ENCODE data around the gene WDFY4. TPM values are rescaled to one million over a fixed set of nuclear protein-coding genes. Genes with fewer than 3 reads are reported as not detected.

Gene WDFY4
- total and polyA plus RNA-seq, 2 donors (not counting 1 experiment from before 2014, with no cell fraction given) = 0.06 to 0.66 TPM

DNA sequence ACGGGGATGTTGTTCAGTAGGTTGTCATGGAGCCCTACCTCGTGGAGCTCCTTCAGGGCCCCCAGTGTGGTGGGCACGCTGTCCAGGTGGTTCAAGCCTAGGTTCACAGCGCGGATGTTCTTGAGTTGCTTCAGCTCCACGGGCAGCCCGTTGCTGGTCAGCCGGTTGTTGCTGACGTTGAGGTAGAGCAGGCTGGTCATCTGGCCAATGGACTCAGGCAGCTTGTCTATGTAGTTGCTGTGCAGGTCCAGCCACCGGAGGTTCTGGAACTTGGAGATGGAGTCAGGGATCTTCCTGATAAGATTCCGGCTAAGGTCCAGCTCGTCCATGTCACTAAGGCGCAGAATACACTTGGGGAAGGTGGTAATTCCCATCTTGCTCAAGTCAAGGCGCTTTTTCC, 229.0 kb downstream of the WDFY4 start:
- no peak for DNase-seq (ENCODE audit: low read depth in 2 of 2)
- no peak for TF ChIP-seq EZH2 (IDR thresholded peaks at IDR 0.05; ENCODE audit: low read length, missing control alignments)
- TF ChIP-seq, protein P1, sequence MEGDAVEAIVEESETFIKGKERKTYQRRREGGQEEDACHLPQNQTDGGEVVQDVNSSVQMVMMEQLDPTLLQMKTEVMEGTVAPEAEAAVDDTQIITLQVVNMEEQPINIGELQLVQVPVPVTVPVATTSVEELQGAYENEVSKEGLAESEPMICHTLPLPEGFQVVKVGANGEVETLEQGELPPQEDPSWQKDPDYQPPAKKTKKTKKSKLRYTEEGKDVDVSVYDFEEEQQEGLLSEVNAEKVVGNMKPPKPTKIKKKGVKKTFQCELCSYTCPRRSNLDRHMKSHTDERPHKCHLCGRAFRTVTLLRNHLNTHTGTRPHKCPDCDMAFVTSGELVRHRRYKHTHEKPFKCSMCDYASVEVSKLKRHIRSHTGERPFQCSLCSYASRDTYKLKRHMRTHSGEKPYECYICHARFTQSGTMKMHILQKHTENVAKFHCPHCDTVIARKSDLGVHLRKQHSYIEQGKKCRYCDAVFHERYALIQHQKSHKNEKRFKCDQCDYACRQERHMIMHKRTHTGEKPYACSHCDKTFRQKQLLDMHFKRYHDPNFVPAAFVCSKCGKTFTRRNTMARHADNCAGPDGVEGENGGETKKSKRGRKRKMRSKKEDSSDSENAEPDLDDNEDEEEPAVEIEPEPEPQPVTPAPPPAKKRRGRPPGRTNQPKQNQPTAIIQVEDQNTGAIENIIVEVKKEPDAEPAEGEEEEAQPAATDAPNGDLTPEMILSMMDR (conservative IDR thresholded peaks at IDR 0.05 in 1 of 2, IDR thresholded peaks at IDR 0.05 in 1 of 2; ENCODE audit: low read depth in 1 of 2, low read length in 2 of 2) = no peak

DNA sequence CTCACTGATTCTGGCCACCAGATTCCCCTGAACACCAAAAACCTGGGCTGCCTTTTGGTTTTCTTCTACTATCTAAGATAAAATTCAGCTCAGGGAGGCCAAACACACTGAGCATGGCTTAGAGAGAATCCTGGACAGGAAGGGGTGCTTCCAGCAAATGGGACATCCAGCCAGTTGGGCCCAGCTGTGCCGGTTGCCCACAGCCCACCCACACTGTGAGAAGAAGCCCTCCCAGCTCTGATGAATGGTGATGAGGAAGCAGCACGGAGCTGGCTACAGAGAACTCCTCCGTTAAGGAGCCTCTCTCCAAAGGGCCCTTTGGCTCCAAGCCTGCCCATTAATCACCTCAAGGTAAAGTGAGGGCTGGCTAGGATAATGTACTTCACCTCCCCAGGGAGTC, 239.1 kb downstream of the WDFY4 start:
- no peaks in the 10 kb centered on the region for H3K27me3 ChIP-seq (ENCODE audit: control insufficient read depth, insufficient read depth, low read length)
- H3K4me1 ChIP-seq (ENCODE audit: control insufficient read depth, extremely low read depth, insufficient read depth, low read length) = no peaks in the 10 kb centered on the region

More for the DNA sequence above, 229.0 kb downstream of the WDFY4 start:
- peaks cover 12% of the 10 kb centered on the region for H3K27me3 ChIP-seq (ENCODE audit: control insufficient read depth, insufficient read depth, low read length)
- H3K4me2 ChIP-seq (ENCODE audit: extremely low read depth, insufficient read depth, low read length) = no peak overlapping the region
- no peaks in the 10 kb centered on the region for H3K4me1 ChIP-seq (ENCODE audit: control insufficient read depth, extremely low read depth, insufficient read depth, low read length)
- H3K9ac ChIP-seq (ENCODE audit: insufficient read depth, low read length) = no peak overlapping the region
- no peaks in the 10 kb centered on the region for H3K36me3 ChIP-seq (ENCODE audit: control insufficient read depth, insufficient read depth, low read length)
- no peaks in the 10 kb centered on the region for H3K79me2 ChIP-seq (ENCODE audit: control insufficient read depth, insufficient read depth, low read length)
- no peak overlapping the region for H2AFZ ChIP-seq (ENCODE audit: low read length)
- no peak overlapping the region for H3K27ac ChIP-seq (ENCODE audit: insufficient read depth, low read length)
- H3K4me3 ChIP-seq (replicated peaks in 1 of 4; ENCODE audit: control extremely low read depth in 1 of 4, insufficient read depth in 1 of 4, low read depth in 3 of 4, low read length in 4 of 4) = no peak overlapping the region
- no peaks in the 10 kb centered on the region for H3K9me3 ChIP-seq (ENCODE audit: control insufficient read depth, insufficient read depth, low read depth, low read length)
- no peaks in the 10 kb centered on the region for H4K20me1 ChIP-seq (ENCODE audit: control insufficient read depth, extremely low read depth, insufficient read depth, low read length)

DNA sequence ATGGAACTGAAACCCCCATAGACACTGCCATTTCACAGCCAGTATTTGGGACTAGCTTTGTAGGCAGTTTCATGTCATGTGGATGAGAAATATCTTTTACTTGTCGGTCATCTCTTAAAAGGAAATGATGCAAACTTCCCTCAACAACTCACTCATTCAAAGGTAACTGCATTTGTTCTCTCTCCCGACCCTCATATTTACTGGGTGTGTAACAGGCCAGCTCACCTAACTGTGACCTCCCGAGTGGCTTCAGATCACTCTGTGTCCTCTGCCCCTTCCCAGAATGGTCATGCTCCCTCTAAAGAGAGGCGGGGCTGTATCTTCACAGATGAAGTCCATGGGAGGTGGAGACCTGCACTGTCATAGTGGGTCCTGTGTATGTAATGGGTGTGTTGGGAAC, 240.3 kb downstream of the WDFY4 start:
- Histone ChIP-seq H3K27ac (ENCODE audit: insufficient read depth, low read length) (no peak overlapping the region), H3K9ac (ENCODE audit: insufficient read depth, low read length) (no peak overlapping the region), H3K36me3 (ENCODE audit: control insufficient read depth, insufficient read depth, low read length) (no peaks in the 10 kb centered on the region), H3K79me2 (ENCODE audit: control insufficient read depth, insufficient read depth, low read length) (no peaks in the 10 kb centered on the region), H3K27me3 (ENCODE audit: control insufficient read depth, insufficient read depth, low read length) (no peaks in the 10 kb centered on the region), H2AFZ (ENCODE audit: low read length) (no peak overlapping the region), H3K4me2 (ENCODE audit: extremely low read depth, insufficient read depth, low read length) (no peak overlapping the region), H3K4me3 (replicated peaks in 1 of 4; ENCODE audit: control extremely low read depth in 1 of 4, insufficient read depth in 1 of 4, low read depth in 3 of 4, low read length in 4 of 4) (no peak overlapping the region), H3K9me3 (ENCODE audit: control insufficient read depth, insufficient read depth, low read depth, low read length) (no peaks in the 10 kb centered on the region), H3K4me1 (ENCODE audit: control insufficient read depth, extremely low read depth, insufficient read depth, low read length) (no peaks in the 10 kb centered on the region), H4K20me1 (ENCODE audit: control insufficient read depth, extremely low read depth, insufficient read depth, low read length) (peaks cover 1% of the 10 kb centered on the region)
- TF ChIP-seq EZH2 (IDR thresholded peaks at IDR 0.05; ENCODE audit: low read length, missing control alignments) = no peak
- TF ChIP-seq, protein P1 (conservative IDR thresholded peaks at IDR 0.05 in 1 of 2, IDR thresholded peaks at IDR 0.05 in 1 of 2; ENCODE audit: low read depth in 1 of 2, low read length in 2 of 2) = no peak
- DNase-seq (ENCODE audit: low read depth in 2 of 2) = no peak

More for the DNA sequence above, 239.1 kb downstream of the WDFY4 start:
- Histone ChIP-seq H3K27ac (ENCODE audit: insufficient read depth, low read length) (no peak overlapping the region), H3K79me2 (ENCODE audit: control insufficient read depth, insufficient read depth, low read length) (no peaks in the 10 kb centered on the region), H4K20me1 (ENCODE audit: control insufficient read depth, extremely low read depth, insufficient read depth, low read length) (peaks cover 1% of the 10 kb centered on the region), H3K4me3 (replicated peaks in 1 of 4; ENCODE audit: control extremely low read depth in 1 of 4, insufficient read depth in 1 of 4, low read depth in 3 of 4, low read length in 4 of 4) (no peak overlapping the region), H3K36me3 (ENCODE audit: control insufficient read depth, insufficient read depth, low read length) (no peaks in the 10 kb centered on the region), H3K9me3 (ENCODE audit: control insufficient read depth, insufficient read depth, low read depth, low read length) (no peaks in the 10 kb centered on the region), H3K9ac (ENCODE audit: insufficient read depth, low read length) (no peak overlapping the region), H2AFZ (ENCODE audit: low read length) (no peak overlapping the region), H3K4me2 (ENCODE audit: extremely low read depth, insufficient read depth, low read length) (no peak overlapping the region)
- TF ChIP-seq, protein P1 (conservative IDR thresholded peaks at IDR 0.05 in 1 of 2, IDR thresholded peaks at IDR 0.05 in 1 of 2; ENCODE audit: low read depth in 1 of 2, low read length in 2 of 2) = no peak
- no peak for TF ChIP-seq EZH2 (IDR thresholded peaks at IDR 0.05; ENCODE audit: low read length, missing control alignments)
- DNase-seq (ENCODE audit: low read depth in 2 of 2) = no peak
